Panc1 (cell line): ENCODE data around the gene PIP4P1.

Source experiments
- CTCF ChIP-seq: fragments of 450-650 bp; IDR thresholded peaks from 2 replicates; pipeline ENCODE4 v1.5.1; 2017; ENCODE audit warnings: mild to moderate bottlenecking
- POLR2AphosphoS5 ChIP-seq: IDR thresholded peaks from 2 replicates; pipeline ENCODE4 v1.6.1; 2012; ENCODE audit warnings: mild to moderate bottlenecking, low read depth, low read length, moderate library complexity
- TCF7L2 ChIP-seq: IDR thresholded peaks from 2 replicates; pipeline ENCODE4 v1.6.1; 2011; ENCODE audit warnings: mild to moderate bottlenecking, low read depth, low read length, inconsistent platforms

- no peak for TF ChIP-seq CTCF
- no peak for TF ChIP-seq TCF7L2
- no peak for TF ChIP-seq POLR2AphosphoS5
Observed at GRCh38 chr14:20440465-20440864, 20.8 kb downstream of the PIP4P1 start.
